Measurements from ENCODE around the gene UGT1A1.
A peak's percentile ranks its signal among the peaks of the same experiment; 100 is the strongest.

Gene UGT1A1

GRCh38 chr2:233807215-233807865, 47.3 kb downstream of the UGT1A1 start:
- no peak for DNase-seq (ENCODE audit: low read depth, low spot score)
- no peak overlapping the region for H3K27ac ChIP-seq (ENCODE audit: low read length)
- no peaks in the 10 kb centered on the region for H3K4me1 ChIP-seq (ENCODE audit: control insufficient read depth, insufficient read depth, low read length)
- H3K36me3 ChIP-seq (ENCODE audit: control insufficient read depth, insufficient read depth, low read length), result no peaks in the 10 kb centered on the region
- WGBS (ENCODE audit: insufficient coverage, insufficient read length), result no CpG with 5 or more reads among the region's 12 CpGs
- no peak overlapping the region for H3K4me3 ChIP-seq (ENCODE audit: low read length)
- no peaks in the 10 kb centered on the region for H3K9me3 ChIP-seq (ENCODE audit: control insufficient read depth, insufficient read depth, low read length)
- H3K27me3 ChIP-seq (ENCODE audit: control insufficient read depth, insufficient read depth, low read length), result no peaks in the 10 kb centered on the region

DNA sequence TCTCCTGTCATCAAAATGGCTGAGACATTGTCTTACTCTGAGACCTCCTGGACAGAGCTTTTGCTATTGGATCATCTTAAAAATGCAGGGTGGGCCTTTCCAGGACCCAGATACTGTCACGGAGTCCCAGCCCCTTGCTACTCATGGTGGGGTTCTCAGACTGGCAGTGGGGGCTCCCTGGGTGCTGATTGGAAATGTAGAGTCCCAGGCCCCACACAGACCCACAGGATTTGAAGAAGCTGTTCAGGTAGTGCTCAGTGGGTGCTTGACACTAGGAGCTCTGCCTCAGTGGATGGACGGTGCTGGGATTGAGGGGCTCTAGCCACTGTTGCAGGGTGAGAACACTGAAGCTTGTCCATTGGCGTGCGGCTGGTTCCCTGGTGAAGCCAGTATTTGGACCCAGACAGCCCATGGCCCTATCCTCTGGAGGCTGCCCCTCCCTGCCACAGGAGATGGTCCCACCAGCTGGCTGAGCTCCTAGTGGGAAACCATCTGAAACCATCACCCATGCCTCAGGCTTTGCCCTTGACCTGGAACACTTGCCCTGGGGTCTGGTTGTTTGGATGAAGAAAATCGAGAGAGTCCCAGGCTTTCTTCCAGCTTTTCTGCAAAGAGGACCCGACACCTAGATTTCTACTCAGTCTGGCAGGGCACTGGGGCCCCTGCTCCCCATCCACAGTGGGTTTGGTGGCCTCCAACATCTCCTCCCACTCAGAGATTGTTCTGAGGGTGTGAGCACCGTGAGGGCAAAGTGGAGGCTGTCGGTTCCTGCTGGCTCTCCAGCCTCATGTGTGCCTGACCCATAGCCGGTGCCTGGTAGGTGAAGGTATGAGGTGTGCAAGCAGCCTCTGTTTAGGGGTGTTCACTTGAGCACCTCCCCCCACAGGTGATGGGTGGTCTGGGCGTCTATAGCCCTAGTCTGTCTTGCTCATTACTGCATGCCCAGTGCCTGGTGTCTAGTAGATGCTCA, 48.2 kb downstream of the UGT1A1 start:
- no peak for DNase-seq (ENCODE audit: low read depth, low spot score)
- no peaks in the 10 kb centered on the region for H3K27me3 ChIP-seq (ENCODE audit: control insufficient read depth, insufficient read depth, low read length)
- H3K27ac ChIP-seq (ENCODE audit: low read length), result no peak overlapping the region
- no peaks in the 10 kb centered on the region for H3K9me3 ChIP-seq (ENCODE audit: control insufficient read depth, insufficient read depth, low read length)
- no peaks in the 10 kb centered on the region for H3K36me3 ChIP-seq (ENCODE audit: control insufficient read depth, insufficient read depth, low read length)
- no peaks in the 10 kb centered on the region for H3K4me1 ChIP-seq (ENCODE audit: control insufficient read depth, insufficient read depth, low read length)
- no CpG with 5 or more reads among the region's 10 CpGs for WGBS (ENCODE audit: insufficient coverage, insufficient read length)
- H3K4me3 ChIP-seq (ENCODE audit: low read length), result no peak overlapping the region

DNA sequence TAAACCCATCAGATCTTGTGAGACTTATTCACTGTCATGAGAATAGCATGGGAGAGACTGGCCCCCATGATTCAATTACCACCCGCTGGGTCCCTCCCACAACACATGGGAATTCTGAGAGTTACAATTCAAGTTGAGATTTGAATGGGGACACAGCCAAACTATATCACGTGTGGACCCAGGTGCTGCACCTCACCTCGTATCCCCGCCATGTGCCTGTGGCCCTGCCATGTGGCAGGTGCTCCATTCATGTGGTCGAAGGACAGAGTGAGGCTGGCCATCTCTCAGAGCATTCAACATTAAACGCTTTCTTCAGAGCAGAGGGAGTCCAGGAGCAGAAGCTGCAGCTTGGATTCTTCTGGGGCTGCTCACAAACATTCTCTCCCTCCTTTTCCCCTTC, 50.3 kb downstream of the UGT1A1 start:
- WGBS (ENCODE audit: insufficient coverage, insufficient read length), result no CpG with 5 or more reads among the region's 6 CpGs
- no peak for DNase-seq (ENCODE audit: low read depth, low spot score)
- Histone ChIP-seq H3K4me1 (ENCODE audit: control insufficient read depth, insufficient read depth, low read length) (no peaks in the 10 kb centered on the region), H3K27me3 (ENCODE audit: control insufficient read depth, insufficient read depth, low read length) (no peaks in the 10 kb centered on the region), H3K9me3 (ENCODE audit: control insufficient read depth, insufficient read depth, low read length) (no peaks in the 10 kb centered on the region), H3K27ac (ENCODE audit: low read length) (no peak overlapping the region), H3K4me3 (ENCODE audit: low read length) (no peak overlapping the region), H3K36me3 (ENCODE audit: control insufficient read depth, insufficient read depth, low read length) (no peaks in the 10 kb centered on the region)

DNA sequence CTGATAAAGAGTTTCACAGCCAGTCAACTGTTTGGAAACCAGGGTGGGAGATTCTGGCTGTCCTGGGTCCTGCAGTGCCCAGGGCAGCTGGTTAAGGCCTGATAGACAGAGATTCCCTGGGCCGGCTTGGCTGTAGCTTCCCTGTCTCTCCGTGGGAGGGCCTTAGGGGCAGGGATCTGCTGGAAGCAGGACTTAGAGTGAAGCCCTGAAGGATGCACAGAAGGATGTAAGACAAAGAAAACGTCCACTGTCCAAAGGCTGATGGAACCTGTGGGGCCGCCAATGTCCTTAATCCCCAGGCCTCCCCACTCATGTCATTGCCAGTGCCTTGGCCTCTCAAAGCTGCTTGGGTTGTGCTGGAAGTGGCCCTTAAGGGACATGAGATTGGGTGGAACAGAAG, 51.0 kb downstream of the UGT1A1 start:
- Histone ChIP-seq H3K36me3 (ENCODE audit: control insufficient read depth, insufficient read depth, low read length) (no peaks in the 10 kb centered on the region), H3K27ac (ENCODE audit: low read length) (no peak overlapping the region), H3K4me3 (ENCODE audit: low read length) (no peak overlapping the region), H3K27me3 (ENCODE audit: control insufficient read depth, insufficient read depth, low read length) (no peaks in the 10 kb centered on the region), H3K9me3 (ENCODE audit: control insufficient read depth, insufficient read depth, low read length) (no peaks in the 10 kb centered on the region), H3K4me1 (ENCODE audit: control insufficient read depth, insufficient read depth, low read length) (no peaks in the 10 kb centered on the region)
- WGBS (ENCODE audit: insufficient coverage, insufficient read length), result no CpG with 5 or more reads among the region's 4 CpGs
- DNase-seq (ENCODE audit: low read depth, low spot score), result no peak

DNA sequence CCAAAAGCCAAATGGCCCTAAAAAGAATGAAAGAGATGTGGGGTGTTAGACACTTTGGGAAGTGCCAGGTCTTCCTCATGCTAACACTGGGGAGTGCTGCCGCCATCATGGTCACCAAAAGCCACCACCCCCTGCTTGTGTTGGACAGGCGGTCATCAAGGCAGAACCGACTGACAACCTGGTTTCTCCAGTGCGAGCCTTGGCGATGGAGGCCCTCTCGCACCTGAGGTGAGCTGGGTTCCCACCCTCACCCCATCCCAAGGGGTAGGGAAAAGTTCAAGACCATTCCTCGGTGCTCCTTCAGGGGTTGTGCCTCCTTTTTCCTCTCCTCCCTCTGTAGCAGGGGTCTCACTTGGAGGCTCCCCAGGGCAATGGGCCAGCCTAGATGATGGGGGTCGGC, 51.7 kb downstream of the UGT1A1 start:
- no peaks in the 10 kb centered on the region for H3K27me3 ChIP-seq (ENCODE audit: control insufficient read depth, insufficient read depth, low read length)
- no peaks in the 10 kb centered on the region for H3K9me3 ChIP-seq (ENCODE audit: control insufficient read depth, insufficient read depth, low read length)
- WGBS (ENCODE audit: insufficient coverage, insufficient read length), result no CpG with 5 or more reads among the region's 8 CpGs
- DNase-seq (ENCODE audit: low read depth, low spot score), result no peak
- no peak overlapping the region for H3K4me3 ChIP-seq (ENCODE audit: low read length)
- no peaks in the 10 kb centered on the region for H3K36me3 ChIP-seq (ENCODE audit: control insufficient read depth, insufficient read depth, low read length)
- no peaks in the 10 kb centered on the region for H3K4me1 ChIP-seq (ENCODE audit: control insufficient read depth, insufficient read depth, low read length)
- no peak overlapping the region for H3K27ac ChIP-seq (ENCODE audit: low read length)

- Histone ChIP-seq H3K27me3 (ENCODE audit: control insufficient read depth, insufficient read depth, low read length) (no peaks in the 10 kb centered on the region), H3K4me1 (ENCODE audit: control insufficient read depth, insufficient read depth, low read length) (no peaks in the 10 kb centered on the region), H3K36me3 (ENCODE audit: control insufficient read depth, insufficient read depth, low read length) (no peaks in the 10 kb centered on the region), H3K27ac (ENCODE audit: low read length) (no peak overlapping the region), H3K9me3 (ENCODE audit: control insufficient read depth, insufficient read depth, low read length) (no peaks in the 10 kb centered on the region), H3K4me3 (ENCODE audit: low read length) (no peak overlapping the region)
- WGBS (ENCODE audit: insufficient coverage, insufficient read length), result no CpG with 5 or more reads among the region's 3 CpGs
- no peak for DNase-seq (ENCODE audit: low read depth, low spot score)
Measured at GRCh38 chr2:233813236-233814055, 53.4 kb downstream of the UGT1A1 start.

GRCh38 chr2:233814056-233814835, 54.2 kb downstream of the UGT1A1 start:
- Histone ChIP-seq H3K4me3 (ENCODE audit: low read length) (no peak overlapping the region), H3K27ac (ENCODE audit: low read length) (no peak overlapping the region), H3K4me1 (ENCODE audit: control insufficient read depth, insufficient read depth, low read length) (no peaks in the 10 kb centered on the region), H3K27me3 (ENCODE audit: control insufficient read depth, insufficient read depth, low read length) (no peaks in the 10 kb centered on the region), H3K36me3 (ENCODE audit: control insufficient read depth, insufficient read depth, low read length) (no peaks in the 10 kb centered on the region), H3K9me3 (ENCODE audit: control insufficient read depth, insufficient read depth, low read length) (no peaks in the 10 kb centered on the region)
- peak; percentile 31 for DNase-seq (ENCODE audit: low read depth, low spot score)
- WGBS (ENCODE audit: insufficient coverage, insufficient read length), result no CpG with 5 or more reads among the region's 2 CpGs

- H3K4me3 ChIP-seq (ENCODE audit: low read length), result no peak overlapping the region
- DNase-seq (ENCODE audit: low read depth, low spot score), result no peak
- no CpG with 5 or more reads among the region's 6 CpGs for WGBS (ENCODE audit: insufficient coverage, insufficient read length)
Measured at GRCh38 chr2:233815861-233816260, 55.8 kb downstream of the UGT1A1 start.

GRCh38 chr2:233816334-233816733, 56.3 kb downstream of the UGT1A1 start:
- Histone ChIP-seq H3K4me3 (ENCODE audit: low read length) (no peak overlapping the region), H3K9me3 (ENCODE audit: control insufficient read depth, insufficient read depth, low read length) (no peaks in the 10 kb centered on the region), H3K27ac (ENCODE audit: low read length) (no peak overlapping the region), H3K36me3 (ENCODE audit: control insufficient read depth, insufficient read depth, low read length) (no peaks in the 10 kb centered on the region), H3K4me1 (ENCODE audit: control insufficient read depth, insufficient read depth, low read length) (no peaks in the 10 kb centered on the region), H3K27me3 (ENCODE audit: control insufficient read depth, insufficient read depth, low read length) (no peaks in the 10 kb centered on the region)
- no peak for DNase-seq (ENCODE audit: low read depth, low spot score)
- no CpG with 5 or more reads among the region's 2 CpGs for WGBS (ENCODE audit: insufficient coverage, insufficient read length)

More at GRCh38 chr2:233815861-233816260, 55.8 kb downstream of the UGT1A1 start:
- Histone ChIP-seq H3K4me1 (ENCODE audit: control insufficient read depth, insufficient read depth, low read length) (no peaks in the 10 kb centered on the region), H3K9me3 (ENCODE audit: control insufficient read depth, insufficient read depth, low read length) (no peaks in the 10 kb centered on the region), H3K27ac (ENCODE audit: low read length) (no peak overlapping the region), H3K36me3 (ENCODE audit: control insufficient read depth, insufficient read depth, low read length) (no peaks in the 10 kb centered on the region), H3K27me3 (ENCODE audit: control insufficient read depth, insufficient read depth, low read length) (no peaks in the 10 kb centered on the region)

- no peak overlapping the region for H3K27ac ChIP-seq (ENCODE audit: low read length)
- no peak overlapping the region for H3K4me3 ChIP-seq (ENCODE audit: low read length)
- H3K4me1 ChIP-seq (ENCODE audit: control insufficient read depth, insufficient read depth, low read length), result no peaks in the 10 kb centered on the region
- H3K9me3 ChIP-seq (ENCODE audit: control insufficient read depth, insufficient read depth, low read length), result no peaks in the 10 kb centered on the region
- no peaks in the 10 kb centered on the region for H3K36me3 ChIP-seq (ENCODE audit: control insufficient read depth, insufficient read depth, low read length)
- no peak for DNase-seq (ENCODE audit: low read depth, low spot score)
- no CpG with 5 or more reads among the region's 4 CpGs for WGBS (ENCODE audit: insufficient coverage, insufficient read length)
- no peaks in the 10 kb centered on the region for H3K27me3 ChIP-seq (ENCODE audit: control insufficient read depth, insufficient read depth, low read length)
Measured at GRCh38 chr2:233816771-233817170, 56.7 kb downstream of the UGT1A1 start.

All from iPS DF 6.9 (cell line).